GM04503 (cell line): Measurements from ENCODE around the gene TFPT.
"Not testable (repeated sequence)": the region's sequence is repeated elsewhere in the genome, so short reads cannot be mapped to it uniquely, and the experiment has no call there.

Experiments
- DNase-seq: peaks from one replicate; pipeline ENCODE4 v3.0.0-alpha.2; 2012; ENCODE audit warnings: low read depth

The TFPT gene

GRCh38 chr19:54124393-54124792, 8.9 kb upstream of the TFPT start:
- no peak for DNase-seq

GRCh38 chr19:54123682-54124081, 8.2 kb upstream of the TFPT start:
- no peak for DNase-seq

- DNase-seq, result no peak
These were observed 5.8 kb upstream of the TFPT start for GRCh38 chr19:54121259-54121658.

GRCh38 chr19:54114340-54115108, 933 bp downstream of the TFPT start:
- no peak for DNase-seq

- no peak for DNase-seq
These were observed 5.8 kb downstream of the TFPT start for GRCh38 chr19:54109651-54110050.

- no peak for DNase-seq
These were observed 7.0 kb downstream of the TFPT start for GRCh38 chr19:54108496-54108895.

GRCh38 chr19:54107876-54108490, 7.5 kb downstream of the TFPT start:
- no peak for DNase-seq

- no peak for DNase-seq
These were observed 8.7 kb downstream of the TFPT start for GRCh38 chr19:54106716-54107115.

- DNase-seq, result no peak
These were observed 9.7 kb downstream of the TFPT start for GRCh38 chr19:54105796-54106195.

GRCh38 chr19:54104998-54105715, 10.3 kb downstream of the TFPT start:
- DNase-seq, result no peak

- DNase-seq, result peak; percentile 86
These were observed 12.9 kb downstream of the TFPT start, which contains the start of gene NDUFA3 for GRCh38 chr19:54102421-54103169. Gene NDUFA3 (plus strand): TSS chr19:54102855. CDS start chr19:54102879, 24 bp downstream.

- DNase-seq, result no peak
These were observed 14.9 kb downstream of the TFPT start, which contains the start of gene OSCAR for GRCh38 chr19:54100561-54100960. Gene OSCAR (minus strand): TSS chr19:54100803. CDS start chr19:54100792, 11 bp downstream.

- not testable (repeated sequence) for DNase-seq
These were observed 15.6 kb downstream of the TFPT start for GRCh38 chr19:54099903-54100255.

- no peak for DNase-seq
These were observed 16.1 kb downstream of the TFPT start for GRCh38 chr19:54099190-54099902.

- peak; percentile 31 for DNase-seq
These were observed 18.8 kb downstream of the TFPT start for GRCh38 chr19:54096617-54097106.

GRCh38 chr19:54095859-54096616, 19.4 kb downstream of the TFPT start:
- DNase-seq, result peak; percentile 4

GRCh38 chr19:54095136-54095858, 20.2 kb downstream of the TFPT start:
- no peak for DNase-seq

GRCh38 chr19:54094426-54095000, 20.9 kb downstream of the TFPT start:
- DNase-seq, result no peak

GRCh38 chr19:54084410-54084809, 31.0 kb downstream of the TFPT start:
- DNase-seq, result no peak

- no peak for DNase-seq
These were observed 34.4 kb downstream of the TFPT start, which contains the start of gene TARM1 for GRCh38 chr19:54081032-54081431. Gene TARM1 (minus strand): TSS chr19:54081365. CDS start chr19:54081340, 25 bp downstream.
